Measurements from ENCODE around the gene LASP1. TPM values are rescaled to one million over a fixed set of nuclear protein-coding genes. Genes with fewer than 3 reads are reported as not detected.

Gene LASP1
- total RNA-seq, 4 donors from 2014 or later, result 69.3 to 77.5 (median 71.1) TPM

GRCh38 chr17:38959508-38959907 lies 89.7 kb downstream of the LASP1 start:
- Histone ChIP-seq H3K27ac (no peak overlapping the region), H3K27me3 (no peaks in the 10 kb centered on the region), H3K4me1 (no peaks in the 10 kb centered on the region), H3K4me3 (replicated peaks in 1 of 3) (no peak overlapping the region), H3K9me3 (no peaks in the 10 kb centered on the region), H3K36me3 (no peaks in the 10 kb centered on the region)
- 90 to 96% methylated on average over 3 of the region's 3 CpGs for WGBS, 2 donors
- intact Hi-C loops (cut with DNase I), result no loop called here
- TF ChIP-seq POLR2A (IDR thresholded peaks at IDR 0.05), result no peak
- TF ChIP-seq CTCF (IDR thresholded peaks at IDR 0.05), result no peak
- no peak for DNase-seq

- Histone ChIP-seq H3K4me3 (replicated peaks in 1 of 3) (no peak overlapping the region), H3K4me1 (no peaks in the 10 kb centered on the region), H3K9me3 (no peaks in the 10 kb centered on the region), H3K36me3 (no peaks in the 10 kb centered on the region), H3K27me3 (no peaks in the 10 kb centered on the region), H3K27ac (no peak overlapping the region)
- no peak for TF ChIP-seq CTCF (IDR thresholded peaks at IDR 0.05)
- 89 to 90% methylated on average over 5 of the region's 5 CpGs for WGBS, 2 donors
- intact Hi-C loops (cut with DNase I), result no loop called here
- DNase-seq, result no peak
These were observed 90.5 kb downstream of the LASP1 start for GRCh38 chr17:38960402-38960801.

- Histone ChIP-seq H3K36me3 (no peaks in the 10 kb centered on the region), H3K27ac (no peak overlapping the region), H3K27me3 (no peaks in the 10 kb centered on the region), H3K9me3 (no peaks in the 10 kb centered on the region), H3K4me3 (replicated peaks in 1 of 3) (no peak overlapping the region), H3K4me1 (no peaks in the 10 kb centered on the region)
- intact Hi-C loops (cut with DNase I), result no loop called here
- TF ChIP-seq CTCF (IDR thresholded peaks at IDR 0.05), result no peak
- no peak for TF ChIP-seq POLR2A (IDR thresholded peaks at IDR 0.05)
- WGBS, 2 donors, result 77 to 83% methylated on average over 4 of the region's 4 CpGs
- no peak for DNase-seq
These were observed 91.6 kb downstream of the LASP1 start for GRCh38 chr17:38961413-38961812.

- intact Hi-C loops (cut with DNase I), result no loop called here
- Histone ChIP-seq H3K4me3 (replicated peaks in 1 of 3) (peak within 1 kb of the TSS in 1 of 3 donors; percentile 10), H3K36me3 (no peaks in the 10 kb centered on the region), H3K27ac (peak within 1 kb of the TSS; percentile 27 to 86 (median 77)), H3K9me3 (no peaks in the 10 kb centered on the region), H3K4me1 (peaks cover 0 to 3% of the 10 kb centered on the region in 2 donors), H3K27me3 (no peaks in the 10 kb centered on the region)
- WGBS, 2 donors, result 10 to 26% methylated on average over 16 to 18 of the region's 21 CpGs
- DNase-seq, result peak; percentile 95 to 98
- TF ChIP-seq CTCF (IDR thresholded peaks at IDR 0.05) (peak in 2 of 6 experiments; percentile 5 to 17), POLR2A (IDR thresholded peaks at IDR 0.05) (peak in 1 of 2 donors; percentile 69)
These were observed 97.5 kb downstream of the LASP1 start, which contains the start of gene FBXO47 for GRCh38 chr17:38967290-38967738. Gene FBXO47, minus strand, starts transcription at chr17:38967403. Its CDS starts 4,378 bp downstream, at chr17:38963025.

GRCh38 chr17:38969281-38969680 lies 99.4 kb downstream of the LASP1 start:
- H3K4me3 ChIP-seq (replicated peaks in 1 of 3), result no peak overlapping the region
- no peak for TF ChIP-seq POLR2A (IDR thresholded peaks at IDR 0.05)
- no peak for TF ChIP-seq CTCF (IDR thresholded peaks at IDR 0.05)
- intact Hi-C loops (cut with DNase I), result no loop called here
- H3K27ac ChIP-seq, result no peak overlapping the region
- WGBS, 2 donors, result 64 to 81% methylated on average over 4 of the region's 4 CpGs
- DNase-seq, result no peak
- peaks cover 0 to 3% of the 10 kb centered on the region in 2 donors for H3K4me1 ChIP-seq
- H3K36me3 ChIP-seq, result no peaks in the 10 kb centered on the region
- no peaks in the 10 kb centered on the region for H3K9me3 ChIP-seq
- H3K27me3 ChIP-seq, result no peaks in the 10 kb centered on the region

Measured in thyroid gland (tissue), 4 donors.